ENCODE results near the gene LYSET.
"Not testable (repeated sequence)": the region's sequence is repeated elsewhere in the genome, so short reads cannot be mapped to it uniquely, and the experiment has no call there.

- TF ChIP-seq, protein P1, sequence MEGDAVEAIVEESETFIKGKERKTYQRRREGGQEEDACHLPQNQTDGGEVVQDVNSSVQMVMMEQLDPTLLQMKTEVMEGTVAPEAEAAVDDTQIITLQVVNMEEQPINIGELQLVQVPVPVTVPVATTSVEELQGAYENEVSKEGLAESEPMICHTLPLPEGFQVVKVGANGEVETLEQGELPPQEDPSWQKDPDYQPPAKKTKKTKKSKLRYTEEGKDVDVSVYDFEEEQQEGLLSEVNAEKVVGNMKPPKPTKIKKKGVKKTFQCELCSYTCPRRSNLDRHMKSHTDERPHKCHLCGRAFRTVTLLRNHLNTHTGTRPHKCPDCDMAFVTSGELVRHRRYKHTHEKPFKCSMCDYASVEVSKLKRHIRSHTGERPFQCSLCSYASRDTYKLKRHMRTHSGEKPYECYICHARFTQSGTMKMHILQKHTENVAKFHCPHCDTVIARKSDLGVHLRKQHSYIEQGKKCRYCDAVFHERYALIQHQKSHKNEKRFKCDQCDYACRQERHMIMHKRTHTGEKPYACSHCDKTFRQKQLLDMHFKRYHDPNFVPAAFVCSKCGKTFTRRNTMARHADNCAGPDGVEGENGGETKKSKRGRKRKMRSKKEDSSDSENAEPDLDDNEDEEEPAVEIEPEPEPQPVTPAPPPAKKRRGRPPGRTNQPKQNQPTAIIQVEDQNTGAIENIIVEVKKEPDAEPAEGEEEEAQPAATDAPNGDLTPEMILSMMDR (IDR thresholded peaks at IDR 0.05) = not testable (repeated sequence)
- not testable (repeated sequence) for TF ChIP-seq EP300, POLR2AphosphoS5, POLR2A (IDR thresholded peaks at IDR 0.05)
Observed at GRCh38 chr14:93170141-93170540, 15.0 kb upstream of the LYSET start.
